NB4 (cell line): ENCODE results near the gene CEP128.

Experiments used
- POLR2A ChIP-seq: IDR thresholded peaks from 2 replicates; pipeline ENCODE4 v1.6.1; 2011; ENCODE audit warnings: mild to moderate bottlenecking; ENCODE audit not compliant: insufficient read length; ENCODE audit errors: extremely low read depth
- TF ChIP-seq, protein P1 (sequence below): IDR thresholded peaks from one replicate; pipeline ENCODE4 v1.5.1; 2012; ENCODE audit warnings: low read depth, low read length
- TF ChIP-seq, protein P2 (sequence below): IDR thresholded peaks from 2 replicates; pipeline ENCODE4 v1.6.1; 2011; ENCODE audit warnings: low read depth, low read length

GRCh38 chr14:80494769-80495168, 446.8 kb downstream of the CEP128 start:
- TF ChIP-seq, protein P1, sequence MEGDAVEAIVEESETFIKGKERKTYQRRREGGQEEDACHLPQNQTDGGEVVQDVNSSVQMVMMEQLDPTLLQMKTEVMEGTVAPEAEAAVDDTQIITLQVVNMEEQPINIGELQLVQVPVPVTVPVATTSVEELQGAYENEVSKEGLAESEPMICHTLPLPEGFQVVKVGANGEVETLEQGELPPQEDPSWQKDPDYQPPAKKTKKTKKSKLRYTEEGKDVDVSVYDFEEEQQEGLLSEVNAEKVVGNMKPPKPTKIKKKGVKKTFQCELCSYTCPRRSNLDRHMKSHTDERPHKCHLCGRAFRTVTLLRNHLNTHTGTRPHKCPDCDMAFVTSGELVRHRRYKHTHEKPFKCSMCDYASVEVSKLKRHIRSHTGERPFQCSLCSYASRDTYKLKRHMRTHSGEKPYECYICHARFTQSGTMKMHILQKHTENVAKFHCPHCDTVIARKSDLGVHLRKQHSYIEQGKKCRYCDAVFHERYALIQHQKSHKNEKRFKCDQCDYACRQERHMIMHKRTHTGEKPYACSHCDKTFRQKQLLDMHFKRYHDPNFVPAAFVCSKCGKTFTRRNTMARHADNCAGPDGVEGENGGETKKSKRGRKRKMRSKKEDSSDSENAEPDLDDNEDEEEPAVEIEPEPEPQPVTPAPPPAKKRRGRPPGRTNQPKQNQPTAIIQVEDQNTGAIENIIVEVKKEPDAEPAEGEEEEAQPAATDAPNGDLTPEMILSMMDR: no peak
- no peak for TF ChIP-seq POLR2A
- TF ChIP-seq, protein P2, sequence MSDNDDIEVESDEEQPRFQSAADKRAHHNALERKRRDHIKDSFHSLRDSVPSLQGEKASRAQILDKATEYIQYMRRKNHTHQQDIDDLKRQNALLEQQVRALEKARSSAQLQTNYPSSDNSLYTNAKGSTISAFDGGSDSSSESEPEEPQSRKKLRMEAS: no peak
